Choroid plexus epithelial cell (primary cell): Measurements from ENCODE around the gene TNNI3K.

Experiments used
- DNase-seq: peaks from one replicate; pipeline ENCODE4 v3.0.0-alpha.2; 2010; ENCODE audit warnings: low read depth
- H3K4me3 ChIP-seq: 2 replicates; pipeline ENCODE4 v1.5.1; 2011; ENCODE audit warnings: low read depth, mild to moderate bottlenecking, control low read depth, low read length, moderate library complexity
- TF ChIP-seq, protein P1 (sequence below): conservative IDR thresholded peaks from 2 replicates; pipeline ENCODE4 v1.5.1; 2011; ENCODE audit warnings: low read depth, mild to moderate bottlenecking, control low read depth, inconsistent platforms, low read length, moderate library complexity

Gene TNNI3K

DNA sequence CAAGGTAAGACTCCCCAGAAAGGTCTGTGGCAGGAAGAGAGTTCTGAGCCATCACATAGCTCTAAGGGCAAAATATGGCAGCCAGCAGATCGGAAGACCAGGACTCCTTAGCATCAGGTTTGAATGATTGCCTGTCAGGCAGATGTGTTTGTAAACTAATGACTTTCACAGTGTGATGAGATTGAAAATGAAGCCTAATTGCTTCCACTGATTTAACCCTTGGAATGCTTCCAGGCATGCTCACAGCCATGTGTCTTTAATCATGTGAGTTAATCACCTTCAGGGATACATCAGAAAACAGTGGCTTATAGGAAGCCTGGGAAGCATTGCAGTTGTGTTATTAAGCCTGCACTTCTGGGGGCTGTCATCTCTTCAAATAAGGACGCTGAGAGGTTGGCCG is 194.4 kb downstream of the TNNI3K start:
- DNase-seq: no peak
- TF ChIP-seq, protein P1, sequence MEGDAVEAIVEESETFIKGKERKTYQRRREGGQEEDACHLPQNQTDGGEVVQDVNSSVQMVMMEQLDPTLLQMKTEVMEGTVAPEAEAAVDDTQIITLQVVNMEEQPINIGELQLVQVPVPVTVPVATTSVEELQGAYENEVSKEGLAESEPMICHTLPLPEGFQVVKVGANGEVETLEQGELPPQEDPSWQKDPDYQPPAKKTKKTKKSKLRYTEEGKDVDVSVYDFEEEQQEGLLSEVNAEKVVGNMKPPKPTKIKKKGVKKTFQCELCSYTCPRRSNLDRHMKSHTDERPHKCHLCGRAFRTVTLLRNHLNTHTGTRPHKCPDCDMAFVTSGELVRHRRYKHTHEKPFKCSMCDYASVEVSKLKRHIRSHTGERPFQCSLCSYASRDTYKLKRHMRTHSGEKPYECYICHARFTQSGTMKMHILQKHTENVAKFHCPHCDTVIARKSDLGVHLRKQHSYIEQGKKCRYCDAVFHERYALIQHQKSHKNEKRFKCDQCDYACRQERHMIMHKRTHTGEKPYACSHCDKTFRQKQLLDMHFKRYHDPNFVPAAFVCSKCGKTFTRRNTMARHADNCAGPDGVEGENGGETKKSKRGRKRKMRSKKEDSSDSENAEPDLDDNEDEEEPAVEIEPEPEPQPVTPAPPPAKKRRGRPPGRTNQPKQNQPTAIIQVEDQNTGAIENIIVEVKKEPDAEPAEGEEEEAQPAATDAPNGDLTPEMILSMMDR: no peak
- no peak overlapping the region for H3K4me3 ChIP-seq

DNA sequence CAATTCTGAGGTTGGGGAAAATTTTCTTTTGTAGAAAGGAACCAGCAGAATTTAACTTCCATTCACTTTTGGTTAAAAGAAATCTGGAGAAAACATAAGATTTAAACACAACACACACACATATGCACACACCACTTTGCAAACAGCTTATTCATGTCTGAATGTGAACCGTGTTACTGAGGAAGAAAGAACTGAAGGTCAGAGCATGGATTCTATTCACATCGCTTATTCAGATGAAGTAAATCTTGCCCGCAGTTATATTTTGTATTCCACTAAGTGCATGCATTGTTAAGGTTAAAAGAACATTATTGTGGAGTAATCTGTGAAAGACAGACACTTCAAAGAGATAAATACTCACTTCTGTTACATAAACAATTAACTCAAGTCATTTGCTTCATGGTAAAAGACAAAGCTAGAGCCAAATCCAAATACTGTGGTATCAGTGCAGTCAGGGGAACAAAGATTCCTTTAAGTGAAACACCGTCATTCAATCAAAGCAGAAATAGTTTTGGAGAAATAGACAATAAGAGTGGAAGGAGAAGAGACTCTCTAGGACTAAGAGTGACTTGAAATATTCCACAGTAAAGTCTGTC is 195.3 kb downstream of the TNNI3K start:
- TF ChIP-seq, protein P1: no peak
- no peak overlapping the region for H3K4me3 ChIP-seq
- DNase-seq: no peak

DNA sequence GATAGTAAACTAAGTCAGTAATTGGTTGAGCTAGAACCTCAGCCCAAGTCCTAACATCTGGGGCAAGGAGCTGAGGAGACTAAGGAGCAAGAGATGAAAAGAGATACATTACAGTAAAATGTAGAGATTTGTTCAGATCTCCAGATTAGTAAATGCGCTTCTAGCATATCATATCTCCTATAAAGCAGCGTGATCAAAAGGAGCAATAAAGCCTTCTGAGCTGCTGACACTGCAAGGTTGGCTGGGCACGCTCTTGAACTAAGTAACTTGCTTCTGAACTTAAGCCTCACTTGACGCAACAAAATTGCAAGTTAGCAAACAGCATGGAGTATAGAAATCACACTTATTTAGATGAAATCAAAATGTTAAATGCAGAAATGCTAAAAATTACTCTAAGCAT is 196.3 kb downstream of the TNNI3K start:
- H3K4me3 ChIP-seq: no peak overlapping the region
- TF ChIP-seq, protein P1: no peak
- no peak for DNase-seq

DNA sequence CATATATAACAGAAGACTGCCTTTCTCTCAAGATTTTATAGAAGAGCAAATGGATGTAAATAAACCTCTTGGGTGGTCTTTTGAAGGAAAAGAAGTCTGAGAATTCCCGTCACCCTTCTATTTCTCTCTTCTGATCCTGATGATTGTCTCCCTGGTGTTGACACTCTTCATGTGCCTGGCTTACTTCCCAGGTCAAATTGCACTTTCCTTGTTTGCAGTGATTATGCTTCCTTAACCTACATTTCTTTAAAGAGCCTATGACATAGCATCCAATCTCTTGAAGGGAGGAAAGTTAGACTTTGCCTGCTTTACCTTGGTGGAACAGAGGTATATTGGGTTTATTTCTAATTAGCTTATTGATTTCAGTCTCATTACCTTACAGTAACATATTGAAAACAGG is 197.1 kb downstream of the TNNI3K start:
- H3K4me3 ChIP-seq: no peak overlapping the region
- TF ChIP-seq, protein P1: no peak
- DNase-seq: no peak

DNA sequence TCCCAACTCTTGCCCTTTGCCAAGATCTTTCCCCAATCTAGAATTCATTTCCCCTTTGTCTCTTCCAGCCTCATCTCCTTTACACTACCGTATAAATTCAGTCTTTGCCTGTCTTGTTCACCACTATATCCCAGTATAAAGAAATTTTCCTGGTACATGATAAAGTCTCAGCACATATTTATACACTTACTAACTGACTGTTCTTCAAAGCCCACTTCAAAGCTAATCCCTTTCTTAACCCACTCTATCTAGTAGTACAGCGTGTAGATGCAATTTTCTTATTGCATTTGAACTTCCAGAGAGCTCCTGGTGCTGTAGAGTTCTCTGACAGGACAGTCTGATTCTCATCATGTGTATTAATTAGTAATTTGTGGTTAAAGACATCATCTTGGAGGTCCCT is 199.1 kb downstream of the TNNI3K start:
- TF ChIP-seq, protein P1: no peak
- DNase-seq: no peak
- no peak overlapping the region for H3K4me3 ChIP-seq

DNA sequence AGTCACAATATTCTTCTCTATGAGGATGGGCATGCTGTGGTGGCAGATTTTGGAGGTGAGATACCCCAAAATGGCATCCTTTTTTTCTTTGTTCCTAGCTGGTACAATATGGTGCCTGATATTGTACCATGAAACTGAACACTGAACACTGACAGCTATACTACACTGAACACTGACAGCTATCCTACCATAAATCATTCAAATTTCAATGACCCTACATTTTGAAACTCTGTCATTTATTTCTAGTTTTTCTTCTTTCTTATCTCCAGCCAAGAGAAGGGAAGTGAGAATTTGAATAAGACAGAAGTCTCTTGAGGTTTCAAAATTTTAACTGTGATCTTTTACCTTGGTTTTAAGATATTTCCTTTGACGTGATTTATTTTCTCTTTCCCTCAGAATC is 200.9 kb downstream of the TNNI3K start:
- no peak overlapping the region for H3K4me3 ChIP-seq
- no peak for DNase-seq
- TF ChIP-seq, protein P1: no peak

DNA sequence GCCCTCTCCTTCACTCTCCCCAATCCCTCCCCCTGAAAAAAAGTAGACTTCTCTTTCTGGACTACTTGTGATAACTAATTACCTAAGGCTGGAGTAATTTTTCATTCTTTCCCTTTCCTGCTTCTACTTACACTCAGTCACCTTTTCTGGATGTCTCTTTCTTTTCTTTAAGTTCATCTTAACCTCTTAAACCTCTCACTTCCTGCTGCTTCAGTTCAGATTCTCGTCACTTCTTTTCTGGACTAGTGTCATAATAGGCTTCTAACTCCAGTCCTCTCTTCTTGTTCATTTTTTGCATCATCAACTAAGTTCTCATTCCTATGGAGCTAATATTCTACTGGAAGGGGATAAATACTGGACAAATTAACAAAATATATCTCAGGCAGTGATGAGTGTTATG is 201.8 kb downstream of the TNNI3K start:
- H3K4me3 ChIP-seq: no peak overlapping the region
- TF ChIP-seq, protein P1: no peak
- no peak for DNase-seq
